ENCODE measurements around the gene SARM1.

SARM1 gene

GRCh38 chr17:28395968-28396367 is 24.5 kb downstream of the SARM1 start:
- DNase-seq (ENCODE audit: low read depth) = no peak

DNA sequence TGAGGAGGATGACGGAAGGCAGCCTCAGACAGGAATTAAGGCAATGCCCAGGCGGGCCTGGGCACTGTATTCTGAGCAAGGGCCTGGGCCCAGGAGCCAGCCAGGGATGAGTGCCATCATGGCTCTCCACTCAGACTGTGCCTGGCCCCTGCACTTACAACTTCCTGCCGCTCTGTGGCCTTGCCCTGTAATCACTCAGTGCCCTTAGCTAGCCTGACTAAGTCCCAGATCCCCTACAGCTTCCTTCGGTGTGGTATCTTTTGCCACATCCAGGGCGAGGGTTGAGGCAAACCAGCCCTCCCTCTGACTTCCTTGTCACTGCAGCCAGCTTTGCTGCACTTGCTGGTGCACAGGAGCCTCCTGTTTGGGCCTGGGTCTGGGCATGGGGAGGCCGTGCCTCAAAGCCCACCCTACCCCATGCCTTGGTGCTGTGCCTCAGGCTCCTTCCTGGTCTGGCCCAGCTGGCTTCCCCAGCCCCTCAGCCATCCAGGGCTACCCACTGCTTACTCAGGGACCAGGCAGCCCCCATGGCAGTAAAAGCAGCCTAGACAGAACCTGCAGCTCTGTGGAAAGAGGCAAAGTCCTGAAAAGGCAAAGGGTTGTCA is 25.2 kb downstream of the SARM1 start:
- DNase-seq (ENCODE audit: low read depth) = no peak

GRCh38 chr17:28397275-28397674 is 25.8 kb downstream of the SARM1 start:
- no peak for DNase-seq (ENCODE audit: low read depth)

- DNase-seq (ENCODE audit: low read depth) = no peak
These were observed 26.3 kb downstream of the SARM1 start for GRCh38 chr17:28397687-28398279.

DNA sequence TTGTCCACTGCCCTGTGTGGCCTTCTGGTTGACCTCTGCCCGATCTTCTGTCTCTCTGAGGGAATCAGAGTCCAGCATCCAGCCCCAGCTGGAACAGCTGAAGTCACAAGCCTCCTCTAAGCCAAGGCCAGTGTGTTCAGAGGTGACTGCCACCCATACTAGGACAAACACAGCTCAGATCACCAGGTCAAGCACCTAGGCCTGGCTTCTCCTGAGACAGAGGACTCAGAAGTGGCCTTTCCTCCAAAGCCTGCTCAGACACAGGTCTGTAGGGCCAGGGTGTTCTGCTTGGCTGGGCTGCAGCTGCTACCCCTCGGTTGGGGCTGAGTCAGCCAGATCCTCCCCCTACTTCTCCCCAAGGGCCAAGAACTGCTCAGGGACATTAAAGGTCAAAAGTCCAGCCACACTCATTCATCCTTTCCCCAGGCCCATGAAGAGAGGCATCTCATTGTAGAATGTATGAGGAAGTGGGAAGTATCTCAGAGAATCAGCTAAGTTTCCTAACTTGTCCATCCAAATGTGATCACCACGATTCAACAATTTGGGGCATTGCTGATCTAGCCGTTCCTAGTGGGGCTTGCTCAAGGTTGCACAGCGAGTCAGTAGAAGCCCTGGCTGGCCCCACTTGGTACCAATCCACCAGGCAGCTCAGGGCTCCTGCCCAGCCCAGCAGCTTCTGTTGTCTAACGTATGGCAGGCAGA is 26.9 kb downstream of the SARM1 start:
- DNase-seq (ENCODE audit: low read depth) = no peak

DNA sequence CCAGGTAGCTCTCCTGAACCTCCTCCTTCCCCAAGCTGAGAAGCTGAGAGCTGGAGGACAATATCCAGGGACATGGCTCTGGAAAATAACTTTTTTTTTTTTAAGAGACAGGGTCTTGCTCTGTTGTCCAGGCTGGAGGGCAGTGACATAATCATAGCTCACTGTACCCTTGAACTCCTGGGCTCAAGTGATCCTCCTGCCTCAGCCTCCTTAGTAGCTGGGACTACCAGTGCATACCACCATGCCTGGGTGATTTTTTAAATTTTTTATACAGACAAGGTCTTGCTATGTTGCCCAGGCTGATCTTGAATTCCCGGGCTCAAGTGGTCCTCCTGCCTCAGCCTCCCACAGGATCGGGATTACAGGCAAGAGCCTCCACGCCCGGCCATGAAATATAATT is 28.3 kb downstream of the SARM1 start:
- DNase-seq (ENCODE audit: low read depth) = no peak

GRCh38 chr17:28402224-28402630 is 30.7 kb downstream of the SARM1 start:
- DNase-seq (ENCODE audit: low read depth) = no peak

DNA sequence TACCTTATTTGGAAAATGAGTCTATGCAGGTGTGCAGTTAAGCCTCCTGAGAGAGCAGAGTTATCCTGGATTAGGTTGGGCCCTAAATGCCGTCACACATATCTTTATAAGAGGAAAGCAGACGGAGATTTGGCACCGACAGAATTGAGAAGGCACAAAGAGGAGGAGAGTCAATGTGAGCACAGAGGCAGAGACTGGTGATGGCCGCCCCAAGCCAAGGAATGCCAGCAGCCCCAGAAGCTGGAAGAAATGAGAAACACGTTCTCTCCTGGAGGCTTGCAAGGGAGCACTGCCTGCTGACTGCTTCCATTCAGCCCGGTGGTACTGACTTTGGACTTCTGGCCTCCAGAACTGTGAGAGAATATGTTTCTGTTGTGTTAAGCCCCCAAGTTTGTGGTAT is 31.4 kb downstream of the SARM1 start:
- no peak for DNase-seq (ENCODE audit: low read depth)

DNA sequence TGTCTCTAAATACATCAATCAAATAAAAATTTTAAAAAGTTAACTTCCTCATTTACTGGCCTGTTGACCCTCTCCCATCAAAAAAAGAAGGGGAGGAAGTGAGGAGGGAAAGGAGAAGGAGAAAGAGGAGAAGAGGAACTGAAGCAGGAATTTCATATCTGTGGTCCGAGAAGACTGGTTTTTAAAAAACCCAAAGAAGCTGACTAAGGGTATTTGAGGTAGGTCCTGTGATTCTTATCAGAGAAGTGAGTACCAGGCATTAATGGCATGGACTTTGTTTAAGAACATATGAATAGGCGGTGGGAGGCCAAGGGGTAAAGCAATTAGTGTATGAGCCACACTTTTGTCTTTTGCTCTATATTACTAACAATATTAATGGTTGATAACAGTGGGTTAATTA is 32.5 kb downstream of the SARM1 start:
- DNase-seq (ENCODE audit: low read depth) = no peak

DNA sequence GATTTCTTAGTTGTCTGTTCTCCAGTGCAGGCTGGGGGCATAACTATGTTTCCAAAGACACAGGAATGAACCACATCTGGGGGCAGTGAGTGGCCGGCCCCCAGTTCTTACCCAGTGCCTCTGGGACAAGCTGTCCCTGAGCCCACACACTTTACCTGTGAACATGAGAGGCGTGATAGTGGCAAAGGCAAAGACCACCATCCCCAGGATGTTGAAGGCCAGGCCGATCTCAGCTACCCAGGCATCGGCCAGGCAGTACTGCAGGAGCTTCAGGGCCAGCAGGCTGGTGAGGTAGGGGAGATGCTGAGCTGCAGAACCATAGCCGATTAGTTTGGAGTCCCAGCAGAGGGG is 32.9 kb downstream of the SARM1 start:
- no peak for DNase-seq (ENCODE audit: low read depth)

GRCh38 chr17:28404812-28405570 is 33.5 kb downstream of the SARM1 start:
- DNase-seq (ENCODE audit: low read depth) = no peak

- DNase-seq (ENCODE audit: low read depth) = no peak
These were observed 34.4 kb downstream of the SARM1 start, which contains the start of gene SLC46A1 for GRCh38 chr17:28405632-28406472. Gene SLC46A1, minus strand, starts transcription at chr17:28406212. Its CDS starts 98 bp downstream, at chr17:28406114.

GRCh38 chr17:28406473-28406814 is 35.0 kb downstream of the SARM1 start:
- DNase-seq (ENCODE audit: low read depth) = no peak

- DNase-seq (ENCODE audit: low read depth) = no peak
These were observed 35.9 kb downstream of the SARM1 start for GRCh38 chr17:28407130-28407973.

DNA sequence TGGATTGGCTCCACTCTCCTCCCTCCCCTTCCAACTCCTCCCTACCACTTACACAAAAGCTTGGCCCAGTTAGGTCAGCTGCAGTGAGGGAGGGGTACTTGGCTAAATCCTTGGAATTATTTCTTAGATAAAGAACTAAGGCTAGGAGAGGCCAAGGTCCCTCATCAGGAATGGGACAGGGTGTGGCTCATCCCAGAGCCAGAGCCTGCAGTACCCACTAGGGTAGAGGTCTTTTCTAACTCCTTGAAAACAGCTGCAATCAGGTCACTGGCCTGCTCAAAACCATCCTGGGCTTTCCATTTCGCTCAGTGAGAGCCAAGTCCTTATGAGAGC is 36.4 kb downstream of the SARM1 start:
- no peak for DNase-seq (ENCODE audit: low read depth)

- no peak for DNase-seq (ENCODE audit: low read depth)
These were observed 40.6 kb downstream of the SARM1 start for GRCh38 chr17:28412099-28412498.

GRCh38 chr17:28413804-28414203 is 42.3 kb downstream of the SARM1 start:
- no peak for DNase-seq (ENCODE audit: low read depth)

- no peak for DNase-seq (ENCODE audit: low read depth)
These were observed 44.4 kb downstream of the SARM1 start for GRCh38 chr17:28415886-28416285.

- DNase-seq (ENCODE audit: low read depth) = no peak
These were observed 45.3 kb downstream of the SARM1 start for GRCh38 chr17:28416703-28417311.

GRCh38 chr17:28421787-28422305 is 50.4 kb downstream of the SARM1 start:
- DNase-seq (ENCODE audit: low read depth) = no peak

DNA sequence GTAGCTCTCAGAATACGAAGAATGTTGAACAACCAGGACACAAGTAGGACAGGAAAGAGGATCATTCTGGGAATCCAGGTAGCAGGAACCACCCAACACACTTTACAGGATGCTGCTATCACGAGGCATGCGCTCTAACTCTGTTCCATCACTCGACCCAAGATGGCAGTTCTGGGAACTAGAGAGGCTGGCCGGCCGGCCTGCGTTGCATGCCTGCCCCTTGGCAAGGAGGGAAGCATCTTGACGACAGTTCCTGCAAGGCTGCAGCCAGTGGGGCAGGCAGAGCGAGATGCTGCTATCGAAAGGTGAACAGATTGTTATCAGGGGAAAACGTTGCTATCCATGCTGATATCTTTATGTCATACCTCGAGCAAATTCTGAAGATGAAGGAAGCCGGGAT is 53.7 kb downstream of the SARM1 start:
- DNase-seq (ENCODE audit: low read depth) = no peak
